Astrocyte (in vitro differentiated cells and primary cell): ENCODE data around the gene PDE3B. TPM values are rescaled to one million over a fixed set of nuclear protein-coding genes. Genes with fewer than 3 reads are reported as not detected.
"Not testable (repeated sequence)": the region's sequence is repeated elsewhere in the genome, so short reads cannot be mapped to it uniquely, and the experiment has no call there.

Experiments
- DNase-seq: peaks from one replicate; pipeline ENCODE4 v3.0.0-alpha.2; 2010; ENCODE audit warnings: low read depth
- FAIRE-seq: peaks from 2 replicates; lab custom pipeline; 2011; peaks lifted over from hg19 to GRCh38; lab: Jason Lieb, UNC
- H2AFZ ChIP-seq: 2 replicates; pipeline ENCODE4 v1.6.0; 2012; ENCODE audit warnings: low read depth, low read length, inconsistent platforms
- H3K27ac ChIP-seq: 2 replicates; pipeline ENCODE4 v1.5.1; 2011; ENCODE audit warnings: low read depth, low read length, inconsistent platforms
- H3K27me3 ChIP-seq: 2 replicates; pipeline ENCODE4 v1.6.0; 2011; ENCODE audit warnings: low read length, inconsistent platforms; ENCODE audit not compliant: insufficient read depth
- H3K36me3 ChIP-seq: 2 replicates; pipeline ENCODE4 v1.5.1; 2011; ENCODE audit warnings: low read length, inconsistent platforms; ENCODE audit not compliant: insufficient read depth
- H3K4me1 ChIP-seq: 2 replicates; pipeline ENCODE4 v1.5.1; 2011; ENCODE audit warnings: low read length, inconsistent platforms; ENCODE audit not compliant: insufficient read depth
- H3K4me2 ChIP-seq: 2 replicates; pipeline ENCODE4 v1.6.0; 2012; ENCODE audit warnings: low read length, inconsistent platforms
- H3K4me3 ChIP-seq: 2 replicates; pipeline ENCODE4 v1.5.1; 2011; ENCODE audit warnings: low read depth, mild to moderate bottlenecking, low read length, inconsistent platforms; ENCODE audit not compliant: insufficient read depth
- H3K79me2 ChIP-seq: 2 replicates; pipeline ENCODE4 v1.6.0; 2012; ENCODE audit warnings: mild to moderate bottlenecking, low read length, inconsistent platforms; ENCODE audit not compliant: insufficient read depth
- H3K9ac ChIP-seq: 2 replicates; pipeline ENCODE4 v1.6.0; 2012; ENCODE audit warnings: mild to moderate bottlenecking, low read length, inconsistent platforms
- H3K9me3 ChIP-seq: 2 replicates; pipeline ENCODE4 v1.5.1; 2012; ENCODE audit warnings: low read depth, mild to moderate bottlenecking, low read length, inconsistent platforms; ENCODE audit not compliant: insufficient read depth
- H4K20me1 ChIP-seq: 2 replicates; pipeline ENCODE4 v1.6.0; 2012; ENCODE audit warnings: low read length, inconsistent platforms; ENCODE audit not compliant: insufficient read depth
- H3K27ac Mint-ChIP-seq: one replicate; pipeline ENCODE4 v1.8.0; 2021; ENCODE audit warnings: mild to moderate bottlenecking, mixed read lengths; ENCODE audit not compliant: unreplicated experiment
- H3K27me3 Mint-ChIP-seq: one replicate; pipeline ENCODE4 v1.8.0; 2021; ENCODE audit warnings: low read depth, mixed read lengths; ENCODE audit not compliant: unreplicated experiment
- H3K36me3 Mint-ChIP-seq: one replicate; pipeline ENCODE4 v1.8.0; 2021; ENCODE audit warnings: low read depth, mixed read lengths; ENCODE audit not compliant: unreplicated experiment
- H3K4me1 Mint-ChIP-seq: one replicate; pipeline ENCODE4 v1.8.0; 2021; ENCODE audit warnings: low read depth, mixed read lengths; ENCODE audit not compliant: unreplicated experiment
- H3K4me3 Mint-ChIP-seq: one replicate; pipeline ENCODE4 v1.8.0; 2021; ENCODE audit warnings: mild to moderate bottlenecking, moderate library complexity, mixed read lengths; ENCODE audit not compliant: unreplicated experiment
- H3K9me3 Mint-ChIP-seq: one replicate; pipeline ENCODE4 v1.8.0; 2021; ENCODE audit warnings: mild to moderate bottlenecking, mixed read lengths; ENCODE audit not compliant: unreplicated experiment
- EZH2 ChIP-seq: IDR thresholded peaks from 2 replicates; pipeline ENCODE4 v1.6.1; 2012; ENCODE audit warnings: mild to moderate bottlenecking, low read length, inconsistent platforms; ENCODE audit not compliant: insufficient read depth
- total RNA-seq: library from RNA; stranded (reverse); gene quantifications from 2 replicates; pipeline ENCODE4 v1.2.1, GENCODE V29; 2021
- TF ChIP-seq, protein P1 (sequence below): IDR thresholded peaks from 2 replicates; pipeline ENCODE4 v1.5.1; 2011; ENCODE audit warnings: low read depth, mild to moderate bottlenecking, inconsistent platforms, low read length, moderate library complexity; ENCODE audit not compliant: insufficient read depth

The PDE3B gene
- total RNA-seq, 1 donor from 2014 or later: 2.9 TPM

DNA sequence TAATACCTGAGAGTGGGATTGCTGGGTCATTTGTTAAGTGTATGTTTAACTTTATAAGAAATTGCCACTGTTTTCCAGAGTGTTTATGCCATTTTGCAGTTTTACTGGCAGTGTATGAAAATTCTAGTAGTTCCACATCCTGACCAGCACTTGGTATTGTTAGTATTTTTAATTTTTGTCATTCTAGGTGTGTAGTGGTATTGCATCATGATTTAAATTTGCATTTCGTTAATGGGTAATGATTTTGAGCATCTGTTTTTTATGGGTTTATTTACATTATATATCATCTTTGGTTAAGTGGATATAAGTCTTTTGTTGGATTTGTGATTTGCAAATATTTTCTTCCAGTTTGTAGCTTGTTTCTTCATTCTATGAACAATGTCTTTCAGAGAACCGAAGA lies 34.7 kb downstream of the PDE3B start:
- TF ChIP-seq, protein P1, sequence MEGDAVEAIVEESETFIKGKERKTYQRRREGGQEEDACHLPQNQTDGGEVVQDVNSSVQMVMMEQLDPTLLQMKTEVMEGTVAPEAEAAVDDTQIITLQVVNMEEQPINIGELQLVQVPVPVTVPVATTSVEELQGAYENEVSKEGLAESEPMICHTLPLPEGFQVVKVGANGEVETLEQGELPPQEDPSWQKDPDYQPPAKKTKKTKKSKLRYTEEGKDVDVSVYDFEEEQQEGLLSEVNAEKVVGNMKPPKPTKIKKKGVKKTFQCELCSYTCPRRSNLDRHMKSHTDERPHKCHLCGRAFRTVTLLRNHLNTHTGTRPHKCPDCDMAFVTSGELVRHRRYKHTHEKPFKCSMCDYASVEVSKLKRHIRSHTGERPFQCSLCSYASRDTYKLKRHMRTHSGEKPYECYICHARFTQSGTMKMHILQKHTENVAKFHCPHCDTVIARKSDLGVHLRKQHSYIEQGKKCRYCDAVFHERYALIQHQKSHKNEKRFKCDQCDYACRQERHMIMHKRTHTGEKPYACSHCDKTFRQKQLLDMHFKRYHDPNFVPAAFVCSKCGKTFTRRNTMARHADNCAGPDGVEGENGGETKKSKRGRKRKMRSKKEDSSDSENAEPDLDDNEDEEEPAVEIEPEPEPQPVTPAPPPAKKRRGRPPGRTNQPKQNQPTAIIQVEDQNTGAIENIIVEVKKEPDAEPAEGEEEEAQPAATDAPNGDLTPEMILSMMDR: no peak
- no peak for TF ChIP-seq EZH2
- FAIRE-seq: no peak

GRCh38 chr11:14679662-14680061 lies 36.1 kb downstream of the PDE3B start:
- Histone ChIP-seq H2AFZ (no peak overlapping the region), H3K9ac (no peak overlapping the region), H3K36me3 (no peaks in the 10 kb centered on the region), H3K27ac (no peak overlapping the region), H3K4me2 (no peak overlapping the region), H3K4me1 (no peaks in the 10 kb centered on the region), H3K9me3 (no peaks in the 10 kb centered on the region), H3K27me3 (no peaks in the 10 kb centered on the region), H4K20me1 (no peaks in the 10 kb centered on the region), H3K79me2 (no peaks in the 10 kb centered on the region), H3K4me3 (no peak overlapping the region)
- Mint-ChIP-seq H3K27me3 (no peaks in the 10 kb centered on the region), H3K36me3 (no peaks in the 10 kb centered on the region), H3K4me3 (no peak overlapping the region), H3K27ac (no peak overlapping the region), H3K4me1 (no peaks in the 10 kb centered on the region), H3K9me3 (peaks cover 6% of the 10 kb centered on the region)
- FAIRE-seq (no peak), DNase-seq (no peak)
- TF ChIP-seq EZH2: no peak
- TF ChIP-seq, protein P1: no peak

More for the DNA sequence above, 34.7 kb downstream of the PDE3B start:
- H4K20me1 ChIP-seq: no peaks in the 10 kb centered on the region
- H3K9me3 ChIP-seq: no peaks in the 10 kb centered on the region
- Mint-ChIP-seq H3K27ac (no peak overlapping the region), H3K4me1 (no peaks in the 10 kb centered on the region), H3K27me3 (no peaks in the 10 kb centered on the region), H3K9me3 (no peaks in the 10 kb centered on the region), H3K36me3 (no peaks in the 10 kb centered on the region), H3K4me3 (no peak overlapping the region)
- no peak overlapping the region for H2AFZ ChIP-seq
- no peak overlapping the region for H3K9ac ChIP-seq
- no peaks in the 10 kb centered on the region for H3K27me3 ChIP-seq
- H3K36me3 ChIP-seq: no peaks in the 10 kb centered on the region
- no peaks in the 10 kb centered on the region for H3K79me2 ChIP-seq
- no peaks in the 10 kb centered on the region for H3K4me1 ChIP-seq
- no peak overlapping the region for H3K27ac ChIP-seq
- DNase-seq: no peak
- no peak overlapping the region for H3K4me3 ChIP-seq
- H3K4me2 ChIP-seq: no peak overlapping the region

- not testable (repeated sequence) for H3K36me3 Mint-ChIP-seq, H3K4me2 ChIP-seq, DNase-seq, H3K9ac ChIP-seq, H3K27ac Mint-ChIP-seq, H3K9me3 Mint-ChIP-seq, H2AFZ ChIP-seq, H3K4me3 Mint-ChIP-seq, H4K20me1 ChIP-seq, H3K79me2 ChIP-seq, H3K4me1 ChIP-seq, H3K9me3 ChIP-seq, H3K27me3 ChIP-seq, H3K4me3 ChIP-seq, FAIRE-seq, H3K36me3 ChIP-seq, H3K27me3 Mint-ChIP-seq, H3K4me1 Mint-ChIP-seq, H3K27ac ChIP-seq
Observed at GRCh38 chr11:14684234-14684915, 40.8 kb downstream of the PDE3B start.
